Measurements from ENCODE around the gene DCST2. TPM values are rescaled to one million over a fixed set of nuclear protein-coding genes. Genes with fewer than 3 reads are reported as not detected.

Gene DCST2
- total and polyA plus RNA-seq, 9 of the 15 experiments (the other 6 are each of a cell fraction or from before 2014, with no cell fraction given) = 0.09 to 0.49 (median 0.11) TPM; not detected in 3

- TF ChIP-seq PRDM10 (IDR thresholded peaks at IDR 0.05; ENCODE audit: partially characterized antibody) (peak; percentile 33), MGA (IDR thresholded peaks at IDR 0.05) (peak; percentile 20; the same call in 1 of the 2 replicates), WHSC1 (IDR thresholded peaks at IDR 0.05; ENCODE audit: low read length) (no peak), ZFX (CRISPR knock-in tag; IDR thresholded peaks at IDR 0.05) (peak; percentile 40; the same call in 1 of the 2 replicates), YY1 (IDR thresholded peaks at IDR 0.05; ENCODE audit: borderline replicate concordance in 1 of 3, control insufficient read depth in 1 of 3, extremely low read depth in 1 of 3, insufficient read depth in 3 of 3, insufficient read length in 1 of 3, insufficient replicate concordance in 2 of 3, low read depth in 1 of 3, low read length in 2 of 3) (peak in 2 of 3 experiments; percentile 67 to 76), MBD1 (CRISPR knock-in tag; IDR thresholded peaks at IDR 0.05) (no peak), SAFB (IDR thresholded peaks at IDR 0.05; ENCODE audit: borderline replicate concordance, low read depth, low read length) (no peak), MCM5 (IDR thresholded peaks at IDR 0.05; ENCODE audit: low read depth) (no peak), FOXK2 (conservative IDR thresholded peaks at IDR 0.05 in 1 of 2, IDR thresholded peaks at IDR 0.05 in 1 of 2; ENCODE audit: low read depth in 2 of 2) (peak; percentile 61 to 81)
These were observed 58.0 kb downstream of the DCST2 start (continued) for GRCh38 chr1:154975409-154976059.

All from K562 (cell line).